Measurements from ENCODE around the gene TBX3. TPM values are rescaled to one million over a fixed set of nuclear protein-coding genes. Genes with fewer than 3 reads are reported as not detected.

The TBX3 gene
- total and polyA plus RNA-seq, 10 of the 15 experiments (the other 5 are each of a cell fraction or from before 2014, with no cell fraction given), result 0.04 to 0.28 (median 0.08) TPM; not detected in 7

- TF ChIP-seq ZNF592 (IDR thresholded peaks at IDR 0.05) (no peak), MTA2 (IDR thresholded peaks at IDR 0.05; ENCODE audit: low read depth) (no peak), CUX1 (IDR thresholded peaks at IDR 0.05; ENCODE audit: insufficient replicate concordance, low read depth, low read length) (no peak), EZH2 (IDR thresholded peaks at IDR 0.05; ENCODE audit: borderline replicate concordance, control insufficient read depth, low read depth, low read length) (no peak), SMAD5 (IDR thresholded peaks at IDR 0.05; ENCODE audit: low read depth) (no peak), SP1 (IDR thresholded peaks at IDR 0.05; ENCODE audit: low read depth, low read length) (no peak), CBX5 (IDR thresholded peaks at IDR 0.05; ENCODE audit: low read depth) (no peak)
Measured at GRCh38 chr12:114648711-114649110, 35.3 kb downstream of the TBX3 start (continued).
